NB4 (cell line): ENCODE measurements around the gene PHF2.

Experiments
- CTCF ChIP-seq: IDR thresholded peaks from one replicate; pipeline ENCODE4 v1.5.1; 2012; ENCODE audit warnings: low read depth, low read length
- POLR2A ChIP-seq: IDR thresholded peaks from 2 replicates; pipeline ENCODE4 v1.6.1; 2011; ENCODE audit warnings: mild to moderate bottlenecking; ENCODE audit not compliant: insufficient read length; ENCODE audit errors: extremely low read depth

GRCh38 chr9:93678199-93679019, 102.0 kb downstream of the PHF2 start:
- TF ChIP-seq POLR2A = no peak
- TF ChIP-seq CTCF = no peak
